Fibroblast of pulmonary artery (primary cell): ENCODE results near the gene PTPRE.

ENCODE experiments used
- DNase-seq: peaks from one replicate; pipeline ENCODE4 v3.0.0-alpha.2; 2010; ENCODE audit warnings: low read depth
- H3K4me3 ChIP-seq: replicated peaks from 2 replicates; pipeline ENCODE4 v1.5.1; 2011; ENCODE audit warnings: low read depth, mild to moderate bottlenecking, control low read depth, low read length, moderate library complexity
- CTCF ChIP-seq: IDR thresholded peaks from 2 replicates; pipeline ENCODE4 v1.5.1; 2011; ENCODE audit warnings: mild to moderate bottlenecking, control low read depth, low read length, inconsistent platforms; ENCODE audit errors: missing control alignments

Gene PTPRE

GRCh38 chr10:127889605-127890195 lies 17.2 kb upstream of the PTPRE start:
- no peak overlapping the region for H3K4me3 ChIP-seq
- TF ChIP-seq CTCF: no peak
- peak; percentile 72 for DNase-seq

- DNase-seq: no peak
- no peak for TF ChIP-seq CTCF
- no peak overlapping the region for H3K4me3 ChIP-seq
Observed at GRCh38 chr10:127890216-127890615, 16.7 kb upstream of the PTPRE start.

- no peak overlapping the region for H3K4me3 ChIP-seq
- TF ChIP-seq CTCF: no peak
Observed at GRCh38 chr10:127890832-127891334, 16.0 kb upstream of the PTPRE start.

GRCh38 chr10:127892743-127893142 lies 14.2 kb upstream of the PTPRE start, which contains the start of gene CLRN3:
TSS of gene CLRN3 (minus strand) at chr10:127892941. CDS start at chr10:127892784, 157 bp downstream.
- no peak for DNase-seq
- TF ChIP-seq CTCF: no peak
- no peak within 1 kb of the TSS for H3K4me3 ChIP-seq

More at GRCh38 chr10:127890832-127891334, 16.0 kb upstream of the PTPRE start:
- no peak for DNase-seq

GRCh38 chr10:127894146-127894545 lies 12.8 kb upstream of the PTPRE start:
- no peak for TF ChIP-seq CTCF
- no peak for DNase-seq
- H3K4me3 ChIP-seq: no peak overlapping the region

GRCh38 chr10:127896590-127896989 lies 10.3 kb upstream of the PTPRE start:
- H3K4me3 ChIP-seq: no peak overlapping the region

More at GRCh38 chr10:127896590-127896989, 10.3 kb upstream of the PTPRE start:
- no peak for TF ChIP-seq CTCF
- no peak for DNase-seq
